Measurements from ENCODE around the gene DCTN2. TPM values are rescaled to one million over a fixed set of nuclear protein-coding genes. Genes with fewer than 3 reads are reported as not detected.

DCTN2 gene
- total and polyA plus RNA-seq, 2 experiments from 2014 or later, result 156 to 230 TPM

DNA sequence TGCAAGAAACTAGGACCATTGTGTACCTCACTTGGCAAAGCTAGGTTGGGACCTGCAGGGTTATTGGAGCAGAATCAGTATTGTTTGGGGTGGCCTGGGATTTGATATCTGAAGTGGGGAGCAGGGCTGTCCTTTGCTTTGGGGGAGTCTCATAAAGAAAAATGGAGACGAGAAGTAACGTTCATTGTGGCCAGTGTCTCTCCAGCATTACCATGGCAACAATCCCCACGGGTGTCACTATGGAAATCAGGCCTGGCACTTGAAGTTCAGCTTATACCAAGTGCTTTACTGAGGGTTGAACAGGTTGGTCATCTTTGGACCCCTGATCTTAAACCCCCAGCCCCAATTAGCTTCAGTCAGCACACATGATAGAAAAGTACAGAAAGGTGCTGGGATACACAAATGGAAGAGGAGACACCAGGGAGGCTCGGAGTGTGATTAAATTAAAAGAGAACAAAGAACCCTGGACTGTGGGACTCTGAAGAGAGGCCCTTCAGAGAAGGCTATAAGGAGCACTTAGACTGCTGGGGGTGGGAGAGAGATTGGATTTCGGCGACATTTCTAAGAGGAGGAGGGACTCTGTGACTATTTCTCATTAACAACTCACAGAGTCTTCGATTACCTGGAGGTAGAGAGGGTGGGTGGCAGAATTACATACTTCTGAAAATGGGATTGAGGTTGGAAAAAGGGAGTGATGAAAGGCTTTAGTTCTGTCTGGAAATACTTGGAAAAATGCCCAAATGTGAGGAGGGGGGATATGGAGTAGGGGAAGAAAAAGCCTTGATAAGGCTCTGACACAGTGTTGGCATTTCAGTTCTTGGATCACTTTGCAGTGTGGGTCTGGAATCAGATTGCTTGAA, 6.6 kb upstream of the DCTN2 start:
- Histone ChIP-seq H3K27me3 (peaks cover 42% of the 10 kb centered on the region), H3K9me3 (ENCODE audit: low read depth) (no peaks in the 10 kb centered on the region), H3K36me3 (no peaks in the 10 kb centered on the region), H3K27ac (no peak overlapping the region), H3K4me1 (ENCODE audit: low read depth) (peaks cover 6% of the 10 kb centered on the region), H3K4me3 (no peak overlapping the region)
- peak in 1 of 2 donors; percentile 6 for DNase-seq (ENCODE audit: low read depth in 1 of 2, low spot score in 1 of 2)
- TF ChIP-seq, protein P1, sequence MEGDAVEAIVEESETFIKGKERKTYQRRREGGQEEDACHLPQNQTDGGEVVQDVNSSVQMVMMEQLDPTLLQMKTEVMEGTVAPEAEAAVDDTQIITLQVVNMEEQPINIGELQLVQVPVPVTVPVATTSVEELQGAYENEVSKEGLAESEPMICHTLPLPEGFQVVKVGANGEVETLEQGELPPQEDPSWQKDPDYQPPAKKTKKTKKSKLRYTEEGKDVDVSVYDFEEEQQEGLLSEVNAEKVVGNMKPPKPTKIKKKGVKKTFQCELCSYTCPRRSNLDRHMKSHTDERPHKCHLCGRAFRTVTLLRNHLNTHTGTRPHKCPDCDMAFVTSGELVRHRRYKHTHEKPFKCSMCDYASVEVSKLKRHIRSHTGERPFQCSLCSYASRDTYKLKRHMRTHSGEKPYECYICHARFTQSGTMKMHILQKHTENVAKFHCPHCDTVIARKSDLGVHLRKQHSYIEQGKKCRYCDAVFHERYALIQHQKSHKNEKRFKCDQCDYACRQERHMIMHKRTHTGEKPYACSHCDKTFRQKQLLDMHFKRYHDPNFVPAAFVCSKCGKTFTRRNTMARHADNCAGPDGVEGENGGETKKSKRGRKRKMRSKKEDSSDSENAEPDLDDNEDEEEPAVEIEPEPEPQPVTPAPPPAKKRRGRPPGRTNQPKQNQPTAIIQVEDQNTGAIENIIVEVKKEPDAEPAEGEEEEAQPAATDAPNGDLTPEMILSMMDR (IDR thresholded peaks at IDR 0.05; ENCODE audit: low read depth, low read length), result no peak

- H3K4me3 ChIP-seq, result no peak overlapping the region
- H3K27ac ChIP-seq, result no peak overlapping the region
- H3K27me3 ChIP-seq, result peaks cover 49% of the 10 kb centered on the region
- TF ChIP-seq, protein P1 (IDR thresholded peaks at IDR 0.05; ENCODE audit: low read depth, low read length), result no peak
- H3K9me3 ChIP-seq (ENCODE audit: low read depth), result no peaks in the 10 kb centered on the region
- no peaks in the 10 kb centered on the region for H3K36me3 ChIP-seq
- DNase-seq (ENCODE audit: low read depth in 1 of 2, low spot score in 1 of 2), result peak; percentile 16 to 19
- H3K4me1 ChIP-seq (ENCODE audit: low read depth), result peaks cover 6% of the 10 kb centered on the region
These were observed 5.9 kb upstream of the DCTN2 start for GRCh38 chr12:57552835-57553313.

- TF ChIP-seq, protein P1 (IDR thresholded peaks at IDR 0.05; ENCODE audit: low read depth, low read length), result no peak
- Histone ChIP-seq H3K9me3 (ENCODE audit: low read depth) (no peaks in the 10 kb centered on the region), H3K4me1 (ENCODE audit: low read depth) (peaks cover 6% of the 10 kb centered on the region), H3K27ac (no peak overlapping the region), H3K27me3 (peaks cover 50% of the 10 kb centered on the region), H3K4me3 (no peak overlapping the region), H3K36me3 (no peaks in the 10 kb centered on the region)
- DNase-seq (ENCODE audit: low read depth in 1 of 2, low spot score in 1 of 2), result no peak
These were observed 5.3 kb upstream of the DCTN2 start for GRCh38 chr12:57552306-57552651.

DNA sequence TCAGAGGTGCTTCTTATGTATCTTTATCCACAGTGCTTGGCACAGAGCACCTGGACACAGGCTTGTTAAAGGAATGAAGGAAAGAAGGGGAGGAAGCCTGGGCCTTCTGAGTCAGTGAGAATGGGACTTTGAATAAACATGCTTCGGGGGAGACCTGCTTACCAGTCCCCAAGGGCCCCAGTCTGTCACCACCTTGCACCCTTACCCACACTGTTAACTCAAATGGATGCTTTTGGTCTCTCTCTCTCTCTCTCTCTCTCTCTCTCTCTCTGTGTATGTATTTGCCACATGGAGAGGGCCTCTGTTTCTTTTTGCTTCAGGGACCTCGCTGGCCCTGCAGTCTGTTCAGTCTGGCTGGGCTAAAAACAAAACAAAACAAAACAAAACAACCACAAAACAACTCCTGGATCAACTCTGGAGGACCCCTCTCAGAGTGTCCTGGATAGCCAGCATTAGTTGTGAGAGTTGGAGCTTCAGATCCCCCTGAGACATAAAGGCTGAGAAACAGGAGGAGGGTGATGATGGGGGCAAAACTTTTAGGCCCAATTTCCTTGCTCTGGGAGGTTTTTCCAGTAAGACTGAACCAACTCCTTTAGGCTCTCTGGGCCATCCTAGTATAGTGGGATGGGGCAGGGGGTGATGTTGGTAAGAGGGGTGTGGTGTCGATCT, 4.8 kb upstream of the DCTN2 start:
- Histone ChIP-seq H3K9me3 (ENCODE audit: low read depth) (no peaks in the 10 kb centered on the region), H3K27ac (no peak overlapping the region), H3K4me1 (ENCODE audit: low read depth) (peaks cover 6% of the 10 kb centered on the region), H3K27me3 (peaks cover 50% of the 10 kb centered on the region), H3K4me3 (no peak overlapping the region), H3K36me3 (no peaks in the 10 kb centered on the region)
- TF ChIP-seq, protein P1 (IDR thresholded peaks at IDR 0.05; ENCODE audit: low read depth, low read length), result no peak
- DNase-seq (ENCODE audit: low read depth in 1 of 2, low spot score in 1 of 2), result no peak

- no peak for DNase-seq (ENCODE audit: low read depth in 1 of 2, low spot score in 1 of 2)
- H3K27me3 ChIP-seq, result peaks cover 50% of the 10 kb centered on the region
- no peak overlapping the region for H3K27ac ChIP-seq
- peaks cover 6% of the 10 kb centered on the region for H3K4me1 ChIP-seq (ENCODE audit: low read depth)
- TF ChIP-seq, protein P1 (IDR thresholded peaks at IDR 0.05; ENCODE audit: low read depth, low read length), result no peak
- no peak overlapping the region for H3K4me3 ChIP-seq
- no peaks in the 10 kb centered on the region for H3K9me3 ChIP-seq (ENCODE audit: low read depth)
- H3K36me3 ChIP-seq, result no peaks in the 10 kb centered on the region
These were observed 3.9 kb upstream of the DCTN2 start for GRCh38 chr12:57550641-57551549.

All from cardiac muscle cell (in vitro differentiated cells and primary cell).